OCI-LY1 (cell line): ENCODE data around the gene ARL16.

ENCODE experiments used
- CTCF ChIP-seq: fragments of 200-600 bp; sonication (generic), shearing (Covaris generic); IDR thresholded peaks from 2 replicates; pipeline ENCODE4 v1.5.1; 2017; ENCODE audit warnings: mild to moderate bottlenecking, antibody characterized with exemption, low read length, moderate library complexity, mixed read lengths
- EZH2 ChIP-seq: fragments of 200-600 bp; sonication (generic), shearing (Covaris generic); IDR thresholded peaks from 2 replicates; pipeline ENCODE4 v1.8.0; 2017; ENCODE audit warnings: borderline replicate concordance, mixed run types, mild to moderate bottlenecking, antibody characterized with exemption, low read length, moderate library complexity, mixed read lengths

GRCh38 chr17:81644496-81644895 is 39.1 kb downstream of the ARL16 start:
- TF ChIP-seq CTCF = no peak
- no peak for TF ChIP-seq EZH2
